SHP77 treated with DMSO at 0.1 percent for 48 hours (cell line): Measurements from ENCODE around the gene EIF4EBP2.

Experiments used
- DNase-seq: peaks from one replicate; lab custom pipeline; 2025; lab: John Stamatoyannopoulos, UW

EIF4EBP2 gene

GRCh38 chr10:70461397-70462348 lies 57.7 kb downstream of the EIF4EBP2 start:
- no peak for DNase-seq

DNA sequence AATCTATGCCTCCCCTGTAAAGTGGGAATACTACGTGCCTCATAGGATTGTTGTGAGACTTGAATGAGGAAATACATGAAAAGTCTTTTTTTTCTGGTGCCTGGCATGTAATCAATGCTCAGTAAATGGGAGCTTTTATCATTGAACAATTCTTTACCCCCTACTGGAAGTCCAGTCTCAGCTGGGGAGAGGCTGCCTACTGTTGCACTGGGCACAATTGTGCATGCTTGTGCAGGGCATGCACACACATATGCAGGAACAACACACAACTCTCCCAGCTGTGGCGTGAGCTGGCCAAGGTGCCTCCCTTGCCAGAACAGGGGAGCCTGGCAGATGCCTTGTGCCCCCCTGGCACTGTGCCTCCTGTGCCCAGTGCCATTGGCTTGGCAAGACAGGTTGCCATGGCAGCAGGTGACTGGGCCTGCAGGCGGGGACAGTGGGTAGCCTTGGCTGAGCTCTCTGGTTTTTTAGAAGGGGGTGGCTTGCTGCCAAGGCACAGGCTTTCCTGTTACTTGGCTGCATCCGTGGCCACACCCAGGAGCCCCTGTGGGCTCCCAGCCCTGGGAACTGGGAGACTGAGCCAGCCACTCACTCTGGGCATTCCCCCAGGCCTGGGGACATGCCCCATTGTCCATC lies 58.5 kb downstream of the EIF4EBP2 start:
- DNase-seq, result no peak

DNA sequence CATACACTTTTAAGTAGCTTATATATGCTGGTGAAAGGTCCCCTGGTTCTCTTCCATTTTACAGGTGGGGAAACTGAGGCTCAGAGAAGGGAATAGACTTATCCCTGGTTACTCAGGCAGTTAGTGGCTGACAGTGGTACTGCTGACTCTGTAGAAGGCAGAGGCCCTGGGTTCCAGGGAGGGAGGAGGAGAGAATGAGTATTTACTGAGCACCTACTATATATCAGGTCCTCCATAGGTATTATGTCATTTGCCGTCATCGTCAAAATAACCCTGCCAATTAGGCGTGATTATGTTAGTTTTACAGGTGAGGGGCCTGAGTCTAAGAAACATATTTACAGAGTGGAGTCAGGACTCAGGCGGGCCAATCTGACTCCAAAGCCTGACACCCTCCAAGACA lies 61.3 kb downstream of the EIF4EBP2 start:
- no peak for DNase-seq

DNA sequence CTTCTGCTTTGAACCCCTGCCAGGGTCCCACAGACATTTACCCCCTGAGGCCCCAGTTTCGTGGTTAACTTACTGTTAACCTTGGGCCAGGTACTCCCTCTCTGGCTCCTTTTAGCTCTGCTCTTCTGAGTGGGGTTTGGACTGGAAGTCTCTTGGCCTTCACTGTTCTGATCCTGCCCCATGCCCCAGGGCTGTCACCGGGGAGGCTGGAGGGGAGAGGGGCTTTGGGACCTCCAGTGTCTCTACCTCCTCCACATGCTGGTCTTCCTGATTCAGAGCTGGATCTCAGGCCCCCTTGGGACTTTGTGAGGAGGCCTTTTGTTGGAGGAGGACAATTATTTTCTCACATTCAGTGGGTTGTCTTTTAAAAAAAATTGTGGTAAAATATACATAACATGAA lies 61.9 kb downstream of the EIF4EBP2 start:
- DNase-seq, result no peak

DNA sequence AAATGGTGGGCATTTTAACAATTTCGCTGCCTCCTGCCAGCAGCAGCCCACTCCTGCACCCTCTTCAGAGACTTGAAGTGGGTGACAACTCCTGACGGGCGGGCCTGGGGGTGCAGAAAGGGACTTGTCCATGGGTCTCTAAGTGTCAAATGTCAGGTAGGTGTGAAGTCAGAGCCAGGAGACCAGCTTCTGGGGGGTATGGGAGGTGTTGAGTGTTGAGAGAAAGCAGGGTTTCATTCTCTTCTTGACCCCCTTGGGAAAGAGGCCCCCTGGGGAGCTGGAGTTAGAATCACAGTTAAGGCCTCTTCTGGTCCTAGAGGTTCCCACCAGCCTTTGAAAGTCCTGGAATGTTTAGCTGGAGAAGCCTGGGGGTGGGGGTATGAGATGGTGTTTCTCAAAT lies 63.0 kb downstream of the EIF4EBP2 start:
- DNase-seq, result no peak

DNA sequence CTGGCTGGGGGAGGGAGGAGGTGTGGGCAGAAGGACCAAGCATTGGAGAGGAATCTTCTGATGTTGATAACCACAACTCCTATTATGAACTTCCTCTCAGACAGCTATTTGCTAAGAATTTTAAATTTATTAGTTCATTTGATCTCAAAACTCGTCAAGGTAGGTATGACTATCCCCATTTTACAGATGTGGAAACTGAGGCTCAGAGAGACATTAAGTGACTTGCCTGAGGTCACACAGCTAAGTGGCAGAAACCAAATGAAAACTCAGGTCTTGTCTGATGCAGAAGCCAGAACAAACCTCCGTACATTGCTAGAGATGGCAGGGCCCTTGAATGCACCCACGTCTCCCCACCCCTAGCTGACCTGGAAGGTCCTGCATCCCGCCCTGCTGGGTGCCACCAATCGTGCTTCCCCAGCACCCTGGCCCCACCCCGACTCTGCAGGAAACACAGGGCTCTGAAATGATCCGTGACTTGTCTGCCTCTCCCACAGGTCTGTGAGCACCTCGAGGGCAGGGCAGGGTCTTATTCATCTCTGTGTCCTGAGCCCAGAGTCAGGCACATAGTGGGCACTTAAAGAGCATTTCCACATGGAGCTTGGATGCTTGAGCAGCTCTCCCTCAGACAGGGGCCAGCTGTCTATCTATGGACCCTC lies 69.0 kb downstream of the EIF4EBP2 start:
- no peak for DNase-seq

DNA sequence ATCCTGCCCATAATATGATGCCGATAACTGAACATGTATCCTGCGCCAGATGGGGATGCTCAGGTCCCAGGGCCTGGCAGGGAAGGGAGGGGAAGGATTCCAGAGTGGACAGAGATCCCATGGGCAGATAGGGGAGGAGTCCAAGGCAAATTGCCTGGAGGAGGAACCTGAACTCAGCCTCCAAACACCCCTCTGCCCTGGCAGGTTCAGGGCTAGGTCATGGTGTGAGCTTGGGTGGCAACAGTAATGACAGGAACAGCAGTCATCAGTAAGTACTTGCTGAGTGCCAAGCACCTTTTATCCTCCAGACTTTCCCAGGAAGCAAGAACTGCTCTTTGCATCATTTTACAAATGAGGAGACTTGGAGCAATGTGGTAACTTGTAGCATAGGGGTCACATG lies 70.8 kb downstream of the EIF4EBP2 start:
- DNase-seq, result no peak

- no peak for DNase-seq
Measured at GRCh38 chr10:70475661-70476060, 71.7 kb downstream of the EIF4EBP2 start.

GRCh38 chr10:70476249-70477035 lies 72.5 kb downstream of the EIF4EBP2 start:
- DNase-seq, result no peak

DNA sequence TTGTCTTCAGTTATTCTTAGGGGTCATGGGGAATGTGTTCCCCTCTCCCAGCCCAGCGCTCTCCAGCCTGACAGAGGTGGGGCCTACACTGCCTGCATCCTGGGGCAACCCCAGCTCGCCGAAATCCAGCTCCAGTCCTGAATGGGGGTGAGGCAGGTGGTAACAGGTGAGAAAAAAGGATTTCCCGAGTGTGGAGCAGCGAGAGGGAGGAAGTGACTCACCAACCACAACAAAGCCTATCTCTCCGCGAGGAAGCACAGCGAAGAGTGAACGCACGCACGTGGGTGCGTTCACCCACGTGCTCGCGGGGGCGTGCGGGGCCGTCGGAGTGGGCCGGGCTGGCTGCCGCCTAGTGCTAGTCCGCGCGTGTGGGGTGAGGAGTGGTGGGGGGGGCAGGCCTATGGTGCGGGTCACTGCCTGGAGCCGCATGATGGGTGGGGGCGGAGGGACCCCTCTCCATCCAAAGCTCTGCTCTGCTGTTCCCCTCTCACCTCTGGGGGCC lies 73.8 kb downstream of the EIF4EBP2 start:
- DNase-seq, result no peak
